HT-29 (cell line): Measurements from ENCODE around the gene RBP4. TPM values are rescaled to one million over a fixed set of nuclear protein-coding genes. Genes with fewer than 3 reads are reported as not detected.
A peak's percentile ranks its signal among the peaks of the same experiment; 100 is the strongest.

Experiments used
- DNase-seq: peaks from one replicate; pipeline ENCODE4 v3.0.0-alpha.2; 2015; ENCODE audit warnings: low spot score
- total RNA-seq: library from RNA; depleted of rRNA; stranded (reverse); fragments of >200 nt; shearing (Covaris generic); gene quantifications from 2 replicates; pipeline ENCODE4 v1.2.3, GENCODE V29; 2014

The RBP4 gene
- total RNA-seq, 1 experiment from 2014 or later = 2.7 TPM

GRCh38 chr10:93596539-93596938, 4.5 kb downstream of the RBP4 start:
- no peak for DNase-seq

GRCh38 chr10:93595378-93596161, 5.5 kb downstream of the RBP4 start:
- no peak for DNase-seq

GRCh38 chr10:93594518-93594917, 6.5 kb downstream of the RBP4 start:
- DNase-seq = no peak

- no peak for DNase-seq
Observed at GRCh38 chr10:93593749-93594148, 7.3 kb downstream of the RBP4 start.

GRCh38 chr10:93593254-93593653, 7.8 kb downstream of the RBP4 start:
- no peak for DNase-seq

GRCh38 chr10:93591065-93591808, 9.8 kb downstream of the RBP4 start:
- DNase-seq = peak; percentile 80

- no peak for DNase-seq
Observed at GRCh38 chr10:93590638-93591037, 10.4 kb downstream of the RBP4 start.

GRCh38 chr10:93589648-93590562, 11.1 kb downstream of the RBP4 start:
- no peak for DNase-seq

GRCh38 chr10:93584445-93584844, 16.6 kb downstream of the RBP4 start:
- DNase-seq = no peak

GRCh38 chr10:93580828-93581227, 20.2 kb downstream of the RBP4 start:
- peak; percentile 84 for DNase-seq

- no peak for DNase-seq
Observed at GRCh38 chr10:93579985-93580711, 20.9 kb downstream of the RBP4 start.

GRCh38 chr10:93579089-93579488, 21.9 kb downstream of the RBP4 start:
- DNase-seq = peak; percentile 88

- no peak for DNase-seq
Observed at GRCh38 chr10:93577565-93577964, 23.5 kb downstream of the RBP4 start.

- DNase-seq = peak; percentile 78
Observed at GRCh38 chr10:93576888-93577287, 24.1 kb downstream of the RBP4 start.

GRCh38 chr10:93573924-93574323, 27.1 kb downstream of the RBP4 start:
- DNase-seq = no peak

- peak; percentile 60 for DNase-seq
Observed at GRCh38 chr10:93573051-93573909, 27.8 kb downstream of the RBP4 start.

- DNase-seq = no peak
Observed at GRCh38 chr10:93572606-93573005, 28.4 kb downstream of the RBP4 start.

- DNase-seq = no peak
Observed at GRCh38 chr10:93570383-93570782, 30.7 kb downstream of the RBP4 start.

- DNase-seq = peak; percentile 61
Observed at GRCh38 chr10:93568105-93568390, 33.0 kb downstream of the RBP4 start.
